NCI-H1694 treated with DMSO at 0.1 percent for 48 hours (cell line): Measurements from ENCODE around the gene CRYGA.
"Not testable (repeated sequence)": the region's sequence is repeated elsewhere in the genome, so short reads cannot be mapped to it uniquely, and the experiment has no call there.

Experiments used
- DNase-seq: peaks from one replicate; lab custom pipeline; 2025; lab: John Stamatoyannopoulos, UW

Gene CRYGA

GRCh38 chr2:208127090-208127489 is 36.3 kb downstream of the CRYGA start:
- DNase-seq = no peak

GRCh38 chr2:208125251-208125650 is 38.1 kb downstream of the CRYGA start:
- DNase-seq = no peak

GRCh38 chr2:208124013-208124715 is 39.2 kb downstream of the CRYGA start, which contains the start of gene CRYGD:
TSS of gene CRYGD (minus strand) at chr2:208124524. CDS start at chr2:208124473, 51 bp downstream.
- not testable (repeated sequence) for DNase-seq

- DNase-seq = no peak
These were observed 41.1 kb downstream of the CRYGA start for GRCh38 chr2:208122248-208122647.

GRCh38 chr2:208118918-208119317 is 44.5 kb downstream of the CRYGA start:
- DNase-seq = no peak

GRCh38 chr2:208117390-208117789 is 46.0 kb downstream of the CRYGA start:
- not testable (repeated sequence) for DNase-seq

- no peak for DNase-seq
These were observed 50.4 kb downstream of the CRYGA start for GRCh38 chr2:208112969-208113368.

- DNase-seq = not testable (repeated sequence)
These were observed 51.1 kb downstream of the CRYGA start for GRCh38 chr2:208112273-208112745.
